ENCODE results near the gene PCDHGA1.
"Not testable (repeated sequence)": the region's sequence is repeated elsewhere in the genome, so short reads cannot be mapped to it uniquely, and the experiment has no call there.

Gene PCDHGA1

GRCh38 chr5:141421489-141421855 is 91.2 kb downstream of the PCDHGA1 start:
- no peak for DNase-seq
- no peak overlapping the region for H3K4me3 ChIP-seq (ENCODE audit: low read depth, low read length)
- TF ChIP-seq CTCF (IDR thresholded peaks at IDR 0.05; ENCODE audit: low read depth, low read length): no peak
- H3K36me3 ChIP-seq: no peaks in the 10 kb centered on the region
- peaks cover 25% of the 10 kb centered on the region for H3K9me3 ChIP-seq (ENCODE audit: severe bottlenecking)
- H3K27ac ChIP-seq: no peak overlapping the region
- no peaks in the 10 kb centered on the region for H3K27me3 ChIP-seq (ENCODE audit: insufficient read depth, low read depth, severe bottlenecking)

GRCh38 chr5:141422742-141423291 is 92.5 kb downstream of the PCDHGA1 start:
- Histone ChIP-seq H3K27ac (no peak overlapping the region), H3K4me3 (ENCODE audit: low read depth, low read length) (no peak overlapping the region), H3K9me3 (ENCODE audit: severe bottlenecking) (peaks cover 27% of the 10 kb centered on the region), H3K36me3 (no peaks in the 10 kb centered on the region), H3K27me3 (ENCODE audit: insufficient read depth, low read depth, severe bottlenecking) (no peaks in the 10 kb centered on the region)
- TF ChIP-seq CTCF (IDR thresholded peaks at IDR 0.05; ENCODE audit: low read depth, low read length): no peak
- no peak for DNase-seq

GRCh38 chr5:141427783-141428426 is 97.6 kb downstream of the PCDHGA1 start:
- peaks cover 6% of the 10 kb centered on the region for H3K9me3 ChIP-seq (ENCODE audit: severe bottlenecking)
- TF ChIP-seq CTCF (IDR thresholded peaks at IDR 0.05; ENCODE audit: low read depth, low read length): 0 out of 2 replicates have a peak, but pooled peaks have one; percentile 1
- no peaks in the 10 kb centered on the region for H3K27me3 ChIP-seq (ENCODE audit: insufficient read depth, low read depth, severe bottlenecking)
- no peak overlapping the region for H3K27ac ChIP-seq
- H3K36me3 ChIP-seq: no peaks in the 10 kb centered on the region
- H3K4me3 ChIP-seq (ENCODE audit: low read depth, low read length): no peak overlapping the region
- no peak for DNase-seq

- Histone ChIP-seq H3K36me3 (no peaks in the 10 kb centered on the region), H3K4me3 (ENCODE audit: low read depth, low read length) (no peak within 1 kb of the TSS), H3K27me3 (ENCODE audit: insufficient read depth, low read depth, severe bottlenecking) (no peaks in the 10 kb centered on the region), H3K9me3 (ENCODE audit: severe bottlenecking) (peaks cover 6% of the 10 kb centered on the region), H3K27ac (no peak within 1 kb of the TSS)
- TF ChIP-seq CTCF (IDR thresholded peaks at IDR 0.05; ENCODE audit: low read depth, low read length): no peak
- no peak for DNase-seq
These were observed 100.2 kb downstream of the PCDHGA1 start, which contains the start of gene PCDHGA12 for GRCh38 chr5:141430332-141431113. PCDHGA12 (plus strand) TSS chr5:141430507; CDS start chr5:141430760, 253 bp downstream.

GRCh38 chr5:141431286-141431685 is 101.0 kb downstream of the PCDHGA1 start:
- Histone ChIP-seq H3K27ac (no peak overlapping the region), H3K27me3 (ENCODE audit: insufficient read depth, low read depth, severe bottlenecking) (no peaks in the 10 kb centered on the region), H3K9me3 (ENCODE audit: severe bottlenecking) (peaks cover 6% of the 10 kb centered on the region), H3K36me3 (no peaks in the 10 kb centered on the region), H3K4me3 (ENCODE audit: low read depth, low read length) (no peak overlapping the region)
- no peak for DNase-seq
- no peak for TF ChIP-seq CTCF (IDR thresholded peaks at IDR 0.05; ENCODE audit: low read depth, low read length)

GRCh38 chr5:141432308-141432707 is 102.0 kb downstream of the PCDHGA1 start:
- not testable (repeated sequence) for H3K36me3 ChIP-seq; H3K27me3 ChIP-seq (ENCODE audit: insufficient read depth, low read depth, severe bottlenecking); DNase-seq; H3K9me3 ChIP-seq (ENCODE audit: severe bottlenecking); H3K4me3 ChIP-seq (ENCODE audit: low read depth, low read length); H3K27ac ChIP-seq

GRCh38 chr5:141432726-141433125 is 102.4 kb downstream of the PCDHGA1 start:
- H3K9me3 ChIP-seq (ENCODE audit: severe bottlenecking); H3K27ac ChIP-seq; H3K36me3 ChIP-seq; DNase-seq; H3K27me3 ChIP-seq (ENCODE audit: insufficient read depth, low read depth, severe bottlenecking); H3K4me3 ChIP-seq (ENCODE audit: low read depth, low read length): not testable (repeated sequence)

Data from WERI-Rb-1 (cell line).